Fibroblast of mammary gland (primary cell): ENCODE measurements around the gene DCST2.

Source experiments
- DNase-seq: peaks from one replicate; pipeline ENCODE4 v3.0.0-alpha.2; 2010; ENCODE audit warnings: low read depth
- H3K4me3 ChIP-seq: 2 replicates; pipeline ENCODE4 v1.5.1; 2011; ENCODE audit warnings: low read depth, mild to moderate bottlenecking, low read length, moderate library complexity; ENCODE audit not compliant: control insufficient read depth
- CTCF ChIP-seq: conservative IDR thresholded peaks from 2 replicates; pipeline ENCODE4 v1.5.1; 2011; ENCODE audit warnings: low read depth, low read length, inconsistent platforms; ENCODE audit not compliant: control insufficient read depth, insufficient read depth

The DCST2 gene

DNA sequence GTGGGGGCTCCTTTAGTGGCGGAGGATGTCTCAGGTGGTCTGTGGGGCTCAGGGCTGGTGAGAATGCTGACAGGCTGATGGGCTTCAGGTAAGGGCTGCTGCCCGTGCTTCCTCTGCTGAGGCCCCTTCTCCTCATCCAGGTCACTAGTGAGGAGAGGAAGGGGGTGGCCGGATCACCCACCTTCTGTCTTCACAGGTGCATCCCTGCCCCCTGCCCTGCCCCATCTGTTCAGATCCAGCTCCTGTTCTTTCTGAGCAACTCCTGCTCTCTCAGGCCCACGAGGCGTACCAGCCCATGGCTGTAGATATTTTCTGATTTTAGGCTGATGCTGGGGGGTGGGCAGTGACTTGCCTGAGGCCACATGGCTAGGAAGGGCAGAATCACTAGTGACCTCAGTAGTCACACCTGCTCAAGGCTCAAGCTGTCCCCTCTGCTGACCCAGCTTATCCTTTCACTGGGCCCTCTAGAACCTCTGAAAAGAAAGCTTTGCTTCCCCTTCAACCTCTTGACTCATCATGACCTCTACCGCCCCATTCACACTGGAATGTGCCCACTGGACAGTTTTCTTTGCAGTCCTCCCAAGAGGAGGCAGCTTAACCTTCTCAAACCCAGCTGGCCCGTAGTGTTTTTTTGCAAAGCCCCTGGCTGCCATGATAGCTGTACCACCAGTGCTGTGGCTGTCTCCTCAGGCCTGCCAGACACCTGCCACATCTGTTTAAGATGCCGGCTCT lies 14.8 kb downstream of the DCST2 start:
- H3K4me3 ChIP-seq: no peak overlapping the region
- TF ChIP-seq CTCF: no peak
- peak; percentile 35 for DNase-seq

DNA sequence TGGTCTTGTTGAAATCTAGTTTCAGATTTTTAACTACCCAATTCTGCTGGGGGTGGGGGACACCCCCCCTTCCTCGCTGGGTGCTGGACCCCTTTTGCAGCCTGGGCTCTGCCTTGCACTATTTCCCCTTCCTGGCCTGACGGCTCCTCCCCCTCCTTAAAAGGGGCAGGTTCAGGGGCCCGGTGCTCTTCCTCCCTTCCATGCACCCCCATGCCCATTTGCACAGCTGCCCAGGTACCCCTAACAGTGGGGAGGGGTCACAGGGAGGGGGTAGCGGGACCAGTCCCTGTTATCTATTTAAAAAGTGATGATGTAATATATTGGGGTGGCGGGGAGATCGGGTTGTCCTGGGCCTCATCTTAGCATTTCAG lies 15.7 kb downstream of the DCST2 start:
- no peak for DNase-seq
- peak overlapping the region; percentile 14 for H3K4me3 ChIP-seq

GRCh38 chr1:155017041-155017945 lies 16.3 kb downstream of the DCST2 start:
- TF ChIP-seq CTCF: peak; percentile 75
- H3K4me3 ChIP-seq: peak overlapping the region; percentile 14
- DNase-seq: peak; percentile 94

More for the DNA sequence above, 15.7 kb downstream of the DCST2 start:
- TF ChIP-seq CTCF: no peak

- no peak for DNase-seq
- no peak overlapping the region for H3K4me3 ChIP-seq
- no peak for TF ChIP-seq CTCF
Measured at GRCh38 chr1:155016231-155016831, 17.2 kb downstream of the DCST2 start.

DNA sequence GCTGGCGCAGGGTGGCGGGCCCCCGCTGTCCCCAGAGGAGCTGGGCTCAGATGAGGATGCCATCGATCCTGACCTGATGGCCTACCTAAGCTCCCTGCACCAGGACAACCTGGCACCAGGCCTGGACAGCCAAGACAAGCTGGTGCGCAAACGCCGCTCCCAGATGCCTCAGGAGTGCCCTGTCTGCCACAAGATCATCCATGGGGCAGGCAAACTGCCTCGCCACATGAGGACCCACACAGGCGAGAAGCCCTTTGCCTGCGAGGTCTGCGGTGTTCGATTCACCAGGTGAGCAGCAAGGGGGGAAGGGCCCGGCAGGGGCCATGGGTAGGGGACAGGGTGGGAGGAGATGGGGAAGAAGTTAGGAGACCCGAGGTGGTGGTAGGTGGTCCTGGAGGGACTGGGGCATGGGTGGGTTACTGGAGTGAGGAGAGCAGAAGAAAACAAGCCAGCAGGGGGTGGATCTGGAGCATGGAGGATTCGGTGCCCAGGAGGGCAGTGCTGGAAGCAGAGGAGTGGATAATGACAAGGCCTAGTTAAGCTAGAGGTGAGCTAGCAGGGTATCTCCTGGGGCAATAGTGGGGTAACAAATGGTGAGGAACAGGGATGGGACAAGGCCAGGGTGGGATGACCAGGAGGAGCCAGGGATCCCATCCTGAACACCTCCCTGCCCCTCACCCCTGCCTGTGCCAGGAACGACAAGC lies 17.9 kb downstream of the DCST2 start:
- DNase-seq: no peak
- no peak for TF ChIP-seq CTCF
- no peak overlapping the region for H3K4me3 ChIP-seq
